ENCODE results near the gene GARRE1.

GARRE1 gene

DNA sequence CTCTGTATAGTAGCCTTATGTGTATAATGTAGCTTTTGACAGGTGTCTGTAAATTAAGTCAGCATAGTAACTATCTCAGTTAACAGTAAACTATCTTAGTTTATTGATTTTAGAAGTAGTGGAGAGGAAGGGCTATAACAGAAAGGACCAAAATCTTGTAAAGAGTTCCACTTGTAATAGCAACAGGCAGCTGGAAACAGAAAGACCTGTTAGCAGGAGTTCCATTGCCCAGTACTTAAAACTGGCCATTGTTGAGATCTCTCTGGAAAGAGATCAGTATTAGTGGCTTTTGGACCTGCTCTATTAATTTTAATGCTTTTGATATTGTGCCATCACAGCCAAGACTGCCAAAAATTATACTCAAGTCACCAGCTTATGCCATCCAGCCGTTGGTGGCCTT, 32.0 kb upstream of the GARRE1 start:
- TF ChIP-seq, protein P1, sequence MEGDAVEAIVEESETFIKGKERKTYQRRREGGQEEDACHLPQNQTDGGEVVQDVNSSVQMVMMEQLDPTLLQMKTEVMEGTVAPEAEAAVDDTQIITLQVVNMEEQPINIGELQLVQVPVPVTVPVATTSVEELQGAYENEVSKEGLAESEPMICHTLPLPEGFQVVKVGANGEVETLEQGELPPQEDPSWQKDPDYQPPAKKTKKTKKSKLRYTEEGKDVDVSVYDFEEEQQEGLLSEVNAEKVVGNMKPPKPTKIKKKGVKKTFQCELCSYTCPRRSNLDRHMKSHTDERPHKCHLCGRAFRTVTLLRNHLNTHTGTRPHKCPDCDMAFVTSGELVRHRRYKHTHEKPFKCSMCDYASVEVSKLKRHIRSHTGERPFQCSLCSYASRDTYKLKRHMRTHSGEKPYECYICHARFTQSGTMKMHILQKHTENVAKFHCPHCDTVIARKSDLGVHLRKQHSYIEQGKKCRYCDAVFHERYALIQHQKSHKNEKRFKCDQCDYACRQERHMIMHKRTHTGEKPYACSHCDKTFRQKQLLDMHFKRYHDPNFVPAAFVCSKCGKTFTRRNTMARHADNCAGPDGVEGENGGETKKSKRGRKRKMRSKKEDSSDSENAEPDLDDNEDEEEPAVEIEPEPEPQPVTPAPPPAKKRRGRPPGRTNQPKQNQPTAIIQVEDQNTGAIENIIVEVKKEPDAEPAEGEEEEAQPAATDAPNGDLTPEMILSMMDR (IDR thresholded peaks at IDR 0.05; ENCODE audit: low read depth, low read length): no peak

DNA sequence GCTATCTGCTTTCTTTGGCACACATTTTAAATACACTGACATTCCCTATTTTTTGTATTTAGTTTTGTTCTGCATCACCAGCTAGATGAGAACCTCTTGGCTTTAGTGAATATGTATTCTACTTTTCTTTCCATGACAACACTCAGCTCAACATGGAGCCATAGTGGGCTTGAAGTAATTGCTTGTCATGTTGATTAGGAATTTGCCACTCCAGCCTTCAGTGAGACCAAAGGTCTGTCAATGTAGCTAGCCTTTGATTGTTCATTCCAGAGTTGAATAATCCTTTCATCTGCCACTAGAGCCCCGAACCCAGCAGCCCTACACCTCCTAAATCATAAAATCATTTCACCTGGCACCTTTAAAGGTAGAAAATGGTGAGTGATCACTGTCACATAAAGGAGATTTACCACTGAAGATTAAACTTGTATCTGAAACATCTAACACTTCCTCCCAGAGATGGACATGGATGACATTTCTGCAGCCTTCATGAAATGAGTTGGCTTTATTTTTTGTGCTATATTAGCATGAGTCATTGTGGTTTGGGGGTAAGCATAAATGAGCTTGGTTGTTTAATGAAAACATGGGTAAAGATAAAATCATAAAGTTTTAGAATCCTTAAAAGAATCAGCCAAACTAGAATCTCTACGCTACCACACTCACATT, 29.2 kb upstream of the GARRE1 start:
- DNase-seq: no peak
- Histone ChIP-seq H3K36me3 (peaks cover 93% of the 10 kb centered on the region), H3K9me3 (ENCODE audit: severe bottlenecking) (no peaks in the 10 kb centered on the region), H3K27ac (no peak overlapping the region), H3K4me3 (ENCODE audit: low read depth, low read length) (no peak overlapping the region), H3K27me3 (ENCODE audit: insufficient read depth, low read depth, severe bottlenecking) (no peaks in the 10 kb centered on the region)
- TF ChIP-seq, protein P1 (IDR thresholded peaks at IDR 0.05; ENCODE audit: low read depth, low read length): no peak

More for the DNA sequence above, 32.0 kb upstream of the GARRE1 start:
- H3K4me3 ChIP-seq (ENCODE audit: low read depth, low read length): no peak overlapping the region
- DNase-seq: no peak
- no peaks in the 10 kb centered on the region for H3K9me3 ChIP-seq (ENCODE audit: severe bottlenecking)
- no peaks in the 10 kb centered on the region for H3K27me3 ChIP-seq (ENCODE audit: insufficient read depth, low read depth, severe bottlenecking)
- H3K36me3 ChIP-seq: peaks cover 87% of the 10 kb centered on the region
- H3K27ac ChIP-seq: no peak overlapping the region

DNA sequence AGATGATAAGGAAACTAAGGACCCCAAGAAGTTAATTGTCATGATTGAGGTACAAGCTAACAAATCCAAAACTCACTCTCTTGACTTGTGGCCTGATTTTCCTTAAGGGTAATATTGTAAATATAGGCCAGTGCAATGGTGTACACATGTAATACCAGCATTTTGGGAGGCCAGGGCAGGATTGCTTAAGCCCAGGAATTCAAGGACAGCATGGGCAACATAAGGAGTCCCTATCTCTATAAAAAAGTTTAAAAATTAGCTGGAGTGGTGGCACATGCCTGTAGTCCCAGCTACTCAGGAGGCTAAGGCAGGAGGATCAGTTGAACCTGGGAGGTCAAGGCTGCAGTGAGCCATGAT, 28.7 kb upstream of the GARRE1 start:
- Histone ChIP-seq H3K36me3 (peaks cover 93% of the 10 kb centered on the region), H3K27me3 (ENCODE audit: insufficient read depth, low read depth, severe bottlenecking) (no peaks in the 10 kb centered on the region), H3K9me3 (ENCODE audit: severe bottlenecking) (no peaks in the 10 kb centered on the region), H3K4me3 (ENCODE audit: low read depth, low read length) (no peak overlapping the region), H3K27ac (no peak overlapping the region)
- DNase-seq: no peak
- TF ChIP-seq, protein P1 (IDR thresholded peaks at IDR 0.05; ENCODE audit: low read depth, low read length): no peak

DNA sequence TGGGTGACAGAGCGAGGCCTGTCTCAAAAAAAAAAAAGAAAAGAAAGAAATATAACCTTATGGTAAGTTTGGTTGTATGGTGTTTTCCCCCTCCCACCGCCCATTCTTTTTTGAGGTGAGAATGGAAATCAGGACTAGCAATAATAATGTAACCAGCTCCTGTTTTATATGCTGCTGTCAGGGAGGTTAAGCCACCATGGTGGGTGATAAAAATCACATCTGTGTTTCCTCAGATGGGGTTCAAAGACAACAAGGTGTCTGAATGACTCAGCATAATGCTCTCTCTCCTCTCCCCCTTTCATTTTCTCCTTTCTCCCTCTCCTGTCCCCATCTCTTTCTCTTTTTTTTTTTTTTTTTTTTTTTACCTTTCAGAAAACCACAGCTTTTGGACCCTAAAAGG, 28.3 kb upstream of the GARRE1 start:
- H3K4me3 ChIP-seq (ENCODE audit: low read depth, low read length): no peak overlapping the region
- H3K27me3 ChIP-seq (ENCODE audit: insufficient read depth, low read depth, severe bottlenecking): no peaks in the 10 kb centered on the region
- TF ChIP-seq, protein P1 (IDR thresholded peaks at IDR 0.05; ENCODE audit: low read depth, low read length): no peak
- no peaks in the 10 kb centered on the region for H3K9me3 ChIP-seq (ENCODE audit: severe bottlenecking)
- H3K36me3 ChIP-seq: peaks cover 92% of the 10 kb centered on the region
- H3K27ac ChIP-seq: no peak overlapping the region
- no peak for DNase-seq

DNA sequence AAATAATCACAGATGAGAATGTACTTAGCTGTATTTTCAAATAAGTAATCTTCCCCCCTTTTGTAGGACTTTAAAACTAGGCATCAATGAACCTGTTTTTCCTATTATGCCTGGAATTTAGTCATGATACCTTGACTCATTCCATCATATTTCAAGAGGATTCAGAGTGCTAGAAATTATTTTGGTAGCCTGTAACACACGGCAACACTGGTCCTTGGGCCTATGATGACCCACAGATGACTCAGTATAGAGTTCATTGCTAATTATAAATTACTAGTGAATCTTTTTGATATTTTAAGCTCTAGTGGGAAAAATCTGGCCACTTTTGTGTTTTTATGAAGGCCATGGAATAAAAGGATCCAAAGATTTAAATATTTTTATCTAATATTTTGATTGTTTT, 26.0 kb upstream of the GARRE1 start:
- TF ChIP-seq, protein P1 (IDR thresholded peaks at IDR 0.05; ENCODE audit: low read depth, low read length): no peak
- Histone ChIP-seq H3K27ac (no peak overlapping the region), H3K9me3 (ENCODE audit: severe bottlenecking) (no peaks in the 10 kb centered on the region), H3K4me3 (ENCODE audit: low read depth, low read length) (no peak overlapping the region), H3K36me3 (peaks cover 69% of the 10 kb centered on the region), H3K27me3 (ENCODE audit: insufficient read depth, low read depth, severe bottlenecking) (no peaks in the 10 kb centered on the region)
- DNase-seq: no peak

DNA sequence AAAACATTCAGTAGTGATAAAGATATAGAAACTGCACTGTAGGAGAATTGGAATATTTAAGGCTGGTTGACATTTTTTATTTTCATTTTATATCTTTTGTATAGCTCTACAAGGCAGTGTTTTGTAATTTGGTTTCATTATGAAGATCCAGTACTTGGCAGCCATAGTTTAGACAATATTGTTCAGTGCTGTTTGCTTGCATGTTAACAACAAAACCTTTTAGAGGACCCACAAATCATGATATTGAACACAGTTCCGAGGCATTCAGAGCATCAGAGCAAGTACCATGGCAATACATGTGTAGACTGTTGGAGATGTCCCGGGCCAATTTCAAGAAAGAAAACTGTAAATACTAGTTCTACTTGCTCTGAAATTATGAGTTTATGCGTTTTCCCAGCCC, 25.6 kb upstream of the GARRE1 start:
- Histone ChIP-seq H3K9me3 (ENCODE audit: severe bottlenecking) (no peaks in the 10 kb centered on the region), H3K4me3 (ENCODE audit: low read depth, low read length) (no peak overlapping the region), H3K36me3 (peaks cover 65% of the 10 kb centered on the region), H3K27me3 (ENCODE audit: insufficient read depth, low read depth, severe bottlenecking) (no peaks in the 10 kb centered on the region), H3K27ac (no peak overlapping the region)
- TF ChIP-seq, protein P1 (IDR thresholded peaks at IDR 0.05; ENCODE audit: low read depth, low read length): no peak
- no peak for DNase-seq
